ENCODE data around the gene CTNNA3. TPM values are rescaled to one million over a fixed set of nuclear protein-coding genes. Genes with fewer than 3 reads are reported as not detected.

Gene CTNNA3
- total and polyA plus RNA-seq, 2 of the 4 experiments (the other 2 are of a cell fraction): 0.19 to 0.90 TPM

GRCh38 chr10:66627156-66627555, 1068.8 kb downstream of the CTNNA3 start:
- H3K9me1 ChIP-seq (ENCODE audit: insufficient read depth, low read length): no peaks in the 10 kb centered on the region
- no peak overlapping the region for H2AK5ac ChIP-seq (ENCODE audit: low read depth, low read length)
- no peak overlapping the region for H2BK120ac ChIP-seq (ENCODE audit: low read depth, low read length)
- H3K4ac ChIP-seq (ENCODE audit: low read depth, low read length): no peak overlapping the region
- H3K56ac ChIP-seq (ENCODE audit: extremely low read depth, insufficient read depth, low read length): no peak overlapping the region
- dilution Hi-C loops (cut with HindIII; ENCODE audit: low sequenced_read_pairs, unreplicated experiment) (no loop called here), intact Hi-C loops (cut with micrococcal nuclease) (no loop called here), in situ Hi-C loops (cut with MboI; ENCODE audit: low sequenced_read_pairs) (no loop called here)
- H2AFZ ChIP-seq (replicated peaks; ENCODE audit: low read length, poor library complexity): no peak overlapping the region
- no peak overlapping the region for H2AK9ac ChIP-seq (replicated peaks; ENCODE audit: low read depth, low read length, poor library complexity)
- no CpG with 5 or more reads among the region's 4 CpGs for WGBS, 2 experiments (ENCODE audit: extremely low coverage in 2 of 2, insufficient read length in 1 of 2)
- no peak for TF ChIP-seq ELK1 (IDR thresholded peaks at IDR 0.05; ENCODE audit: borderline replicate concordance, low read depth, low read length)
- TF ChIP-seq RFX5 (IDR thresholded peaks at IDR 0.05; ENCODE audit: low read depth, low read length): no peak
- TF ChIP-seq NFE2L2 (IDR thresholded peaks at IDR 0.05; ENCODE audit: low read depth, low read length): no peak
- no peak for TF ChIP-seq MAZ (IDR thresholded peaks at IDR 0.05; ENCODE audit: borderline replicate concordance, low read depth, low read length)
- TF ChIP-seq SMC3 (IDR thresholded peaks at IDR 0.05; ENCODE audit: low read depth, low read length): no peak
- TF ChIP-seq MAFK (IDR thresholded peaks at IDR 0.05; ENCODE audit: low read depth, low read length): no peak
- TF ChIP-seq POLR2A (IDR thresholded peaks at IDR 0.05; ENCODE audit: low read depth, low read length): no peak
- no peak for TF ChIP-seq FOS (IDR thresholded peaks at IDR 0.05; ENCODE audit: low read depth, low read length)
- no peak for TF ChIP-seq USF2 (IDR thresholded peaks at IDR 0.05; ENCODE audit: low read depth, low read length)
- H3K23ac ChIP-seq (ENCODE audit: low read depth, low read length): no peak overlapping the region
- no peak for DNase-seq
- no peaks in the 10 kb centered on the region for H3K36me3 ChIP-seq (ENCODE audit: control insufficient read depth, insufficient read depth, low read length)
- no peak overlapping the region for H3K4me2 ChIP-seq (ENCODE audit: low read depth, low read length)
- H4K20me1 ChIP-seq (ENCODE audit: insufficient read depth, low read length): no peaks in the 10 kb centered on the region
- no peak overlapping the region for H3K9ac ChIP-seq (ENCODE audit: low read depth, low read length)
- H3K9me3 ChIP-seq (ENCODE audit: control insufficient read depth, insufficient read depth, low read length): no peaks in the 10 kb centered on the region
- no peak overlapping the region for H3K4me3 ChIP-seq (ENCODE audit: insufficient read depth, low read depth, low read length)
- ATAC-seq (ENCODE audit: low read depth): no peak
- no peaks in the 10 kb centered on the region for H3K79me1 ChIP-seq (ENCODE audit: low read depth in 1 of 2, low read length in 2 of 2)
- H3K14ac ChIP-seq (replicated peaks; ENCODE audit: low read depth, low read length): no peak overlapping the region
- no peak overlapping the region for H3K27ac ChIP-seq (ENCODE audit: insufficient read depth, low read length)
- BruUV-seq (replicated peaks): no TSS peak
- H3K27me3 ChIP-seq (ENCODE audit: control insufficient read depth, insufficient read depth, low read length): no peaks in the 10 kb centered on the region
- H3K4me1 ChIP-seq (ENCODE audit: control insufficient read depth, insufficient read depth, low read length): no peaks in the 10 kb centered on the region
- no peak overlapping the region for H4K8ac ChIP-seq (ENCODE audit: low read depth in 2 of 2, low read length in 2 of 2)
- no peak overlapping the region for H3K18ac ChIP-seq (ENCODE audit: low read depth, low read length)
- no peak overlapping the region for H2BK5ac ChIP-seq (ENCODE audit: low read depth, low read length, poor library complexity, severe bottlenecking)
- POLR2A ChIA-PET (ENCODE audit: unreplicated experiment): no interaction called here
- CTCF ChIA-PET: no interaction called here
- no peak overlapping the region for H4K91ac ChIP-seq (ENCODE audit: insufficient read depth, low read depth, low read length)
- H2BK15ac ChIP-seq (ENCODE audit: low read depth, low read length): no peak overlapping the region
- no peak overlapping the region for H4K5ac ChIP-seq (ENCODE audit: low read depth, low read length)
- no peak overlapping the region for H2BK20ac ChIP-seq (ENCODE audit: low read depth, low read length)
